K562 (cell line): ENCODE results near the gene CPT1A. TPM values are rescaled to one million over a fixed set of nuclear protein-coding genes. Genes with fewer than 3 reads are reported as not detected.

ENCODE experiments used
- CBFA2T3 ChIP-seq: fragments of 450-650 bp; IDR thresholded peaks from 2 replicates; pipeline ENCODE4 v1.6.1; 2017
- CREM ChIP-seq: IDR thresholded peaks from 2 replicates; pipeline ENCODE4 v1.6.1; 2014; ENCODE audit warnings: antibody characterized with exemption, low read depth
- FOSL1 ChIP-seq: fragments of 200-800 bp; sonication (Bioruptor generic); conservative IDR thresholded peaks from 2 replicates; pipeline ENCODE4 v1.6.1; 2016; ENCODE audit warnings: missing genetic modification characterization, missing compliant biosample characterization
- HMG20B ChIP-seq: fragments of 250-450 bp; sonication (Bioruptor Pico); IDR thresholded peaks from 2 replicates; pipeline ENCODE4 v1.5.0; 2021; ENCODE audit warnings: mild to moderate bottlenecking
- KDM1A ChIP-seq, 2 experiments: fragments of 450-650 bp; IDR thresholded peaks; 2 replicates each; pipeline ENCODE4 v1.6.1; 2016; ENCODE audit warnings: mild to moderate bottlenecking in 2 of 2
- MAZ ChIP-seq, 2 experiments: fragments of 450-650 bp in 1 of 2; sonication (generic) in 1 of 2; formaldehyde crosslinking; IDR thresholded peaks in 1 of 2; conservative IDR thresholded peaks in 1 of 2; 2 replicates each; pipeline versions ENCODE4 v1.4.0 to v1.5.0; 2020; ENCODE audit warnings: mild to moderate bottlenecking in 1 of 2, missing genetic modification reagents in 1 of 2
- NR4A1 ChIP-seq, 2 experiments: fragments of 250-450 bp in 1 of 2; fragments of 450-650 bp in 1 of 2; sonication (Bioruptor Pico) in 1 of 2; IDR thresholded peaks; 2 replicates each; pipeline versions ENCODE4 v1.4.0 to v1.6.1; 2016 to 2020; ENCODE audit warnings: mild to moderate bottlenecking in 2 of 2, missing compliant biosample characterization in 1 of 2, missing genetic modification characterization in 1 of 2, moderate library complexity in 1 of 2
- ZNF232 ChIP-seq: sonication (generic); formaldehyde crosslinking; IDR thresholded peaks from 2 replicates; pipeline ENCODE4 v1.8.0; 2022; ENCODE audit warnings: mild to moderate bottlenecking, missing genetic modification reagents
- ZNF324 ChIP-seq: fragments of 250-450 bp; sonication (Bioruptor Pico); IDR thresholded peaks from 2 replicates; pipeline ENCODE4 v1.4.0; 2020; ENCODE audit warnings: mild to moderate bottlenecking
- polyA plus RNA-seq, 8 experiments: library from polyadenylated mRNA; depleted of rRNA in 4 of 8; stranded (reverse) in 5 of 8; unstranded in 3 of 8; fragments of >200 nt; fragmentation: Nextera tagmentation in 2 of 8; fragmentation: Illumina TruSeq in 1 of 8; extraction: Ambion mirVana in 2 of 8; extraction: Trizol in 1 of 8; gene quantifications; 2 replicates each; pipeline versions ENCODE4 v1.2.1 to v1.2.3, GENCODE V29; 2011 to 2014; ENCODE audit warnings: inconsistent platforms in 1 of 8, missing spikeins in 1 of 8
- total RNA-seq, 7 experiments: library from RNA; depleted of rRNA in 6 of 7; stranded (reverse); fragments of >200 nt in 6 of 7; fragmentation: Illumina TruSeq in 2 of 7; extraction: Trizol in 2 of 7; gene quantifications; 2 replicates each; pipeline versions ENCODE4 v1.2.1 to v1.2.3, GENCODE V29; 2011 to 2021; ENCODE audit warnings: low replicate concordance in 1 of 7
- TF ChIP-seq, protein P1 (sequence below), 2 experiments: fragments of 450-650 bp in 1 of 2; IDR thresholded peaks; 2 replicates each; pipeline ENCODE4 v1.6.1; 2011 to 2017; ENCODE audit warnings: low read depth in 2 of 2, antibody characterized with exemption in 1 of 2, borderline replicate concordance in 1 of 2, low read length in 1 of 2, mild to moderate bottlenecking in 1 of 2, mixed read lengths in 1 of 2; ENCODE audit not compliant: control insufficient read depth in 1 of 2

The CPT1A gene
- total and polyA plus RNA-seq, 9 of the 15 experiments (the other 6 are each of a cell fraction or from before 2014, with no cell fraction given) = 2.6 to 29.1 (median 12.3) TPM

DNA sequence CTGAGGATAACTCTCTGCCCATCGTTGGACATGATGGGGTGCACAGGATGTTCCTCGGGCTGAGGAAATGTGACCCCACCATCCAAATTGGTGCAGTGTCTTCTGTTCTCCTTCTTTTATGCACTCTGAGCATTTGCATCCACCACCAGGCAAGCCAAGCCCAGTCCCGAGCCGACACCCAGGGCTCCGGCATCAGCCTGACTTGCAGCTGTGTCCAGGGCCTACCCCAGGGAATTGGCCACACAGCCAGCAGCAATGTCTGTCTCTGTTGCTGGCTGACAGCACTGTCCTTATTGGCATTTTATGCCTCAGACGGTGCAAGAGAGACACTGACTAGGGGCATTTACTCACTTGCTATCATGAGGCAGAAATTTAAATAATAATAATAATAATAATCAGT, 25.4 kb upstream of the CPT1A start (continued):
- TF ChIP-seq, protein P1, sequence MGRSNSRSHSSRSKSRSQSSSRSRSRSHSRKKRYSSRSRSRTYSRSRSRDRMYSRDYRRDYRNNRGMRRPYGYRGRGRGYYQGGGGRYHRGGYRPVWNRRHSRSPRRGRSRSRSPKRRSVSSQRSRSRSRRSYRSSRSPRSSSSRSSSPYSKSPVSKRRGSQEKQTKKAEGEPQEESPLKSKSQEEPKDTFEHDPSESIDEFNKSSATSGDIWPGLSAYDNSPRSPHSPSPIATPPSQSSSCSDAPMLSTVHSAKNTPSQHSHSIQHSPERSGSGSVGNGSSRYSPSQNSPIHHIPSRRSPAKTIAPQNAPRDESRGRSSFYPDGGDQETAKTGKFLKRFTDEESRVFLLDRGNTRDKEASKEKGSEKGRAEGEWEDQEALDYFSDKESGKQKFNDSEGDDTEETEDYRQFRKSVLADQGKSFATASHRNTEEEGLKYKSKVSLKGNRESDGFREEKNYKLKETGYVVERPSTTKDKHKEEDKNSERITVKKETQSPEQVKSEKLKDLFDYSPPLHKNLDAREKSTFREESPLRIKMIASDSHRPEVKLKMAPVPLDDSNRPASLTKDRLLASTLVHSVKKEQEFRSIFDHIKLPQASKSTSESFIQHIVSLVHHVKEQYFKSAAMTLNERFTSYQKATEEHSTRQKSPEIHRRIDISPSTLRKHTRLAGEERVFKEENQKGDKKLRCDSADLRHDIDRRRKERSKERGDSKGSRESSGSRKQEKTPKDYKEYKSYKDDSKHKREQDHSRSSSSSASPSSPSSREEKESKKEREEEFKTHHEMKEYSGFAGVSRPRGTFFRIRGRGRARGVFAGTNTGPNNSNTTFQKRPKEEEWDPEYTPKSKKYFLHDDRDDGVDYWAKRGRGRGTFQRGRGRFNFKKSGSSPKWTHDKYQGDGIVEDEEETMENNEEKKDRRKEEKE (IDR thresholded peaks at IDR 0.05; ENCODE audit: borderline replicate concordance in 1 of 2, control insufficient read depth in 1 of 2, low read depth in 2 of 2, low read length in 1 of 2) = no peak
- TF ChIP-seq CBFA2T3 = no peak
- TF ChIP-seq ZNF324 (CRISPR knock-in tag) = no peak
- no peak for TF ChIP-seq MAZ (CRISPR knock-in tag; conservative IDR thresholded peaks at IDR 0.05 in 1 of 2, IDR thresholded peaks at IDR 0.05 in 1 of 2)
- no peak for TF ChIP-seq ZNF232 (CRISPR knock-in tag)
- TF ChIP-seq NR4A1 (CRISPR knock-in tag; IDR thresholded peaks at IDR 0.05) = no peak
- TF ChIP-seq NR4A1 (tag; IDR thresholded peaks at IDR 0.05) = no peak
- TF ChIP-seq HMG20B (CRISPR knock-in tag) = no peak
- TF ChIP-seq KDM1A (IDR thresholded peaks at IDR 0.05) = no peak
- no peak for TF ChIP-seq CREM
- TF ChIP-seq FOSL1 (tag) = no peak
- TF ChIP-seq, all 486 proteins: peak for 0
